Stimulated activated CD8-positive, alpha-beta memory T cell treated with anti-CD3 and anti-CD28 coated beads, Interleukin-4, amount 100 ng/mL, for 48 hours (primary cell): Measurements from ENCODE around the gene PI4KA.
"Not testable (repeated sequence)": the region's sequence is repeated elsewhere in the genome, so short reads cannot be mapped to it uniquely, and the experiment has no call there.

Experiments
- DNase-seq: peaks from one replicate; pipeline ENCODE4 v3.0.0-alpha.2; 2020

PI4KA gene

DNA sequence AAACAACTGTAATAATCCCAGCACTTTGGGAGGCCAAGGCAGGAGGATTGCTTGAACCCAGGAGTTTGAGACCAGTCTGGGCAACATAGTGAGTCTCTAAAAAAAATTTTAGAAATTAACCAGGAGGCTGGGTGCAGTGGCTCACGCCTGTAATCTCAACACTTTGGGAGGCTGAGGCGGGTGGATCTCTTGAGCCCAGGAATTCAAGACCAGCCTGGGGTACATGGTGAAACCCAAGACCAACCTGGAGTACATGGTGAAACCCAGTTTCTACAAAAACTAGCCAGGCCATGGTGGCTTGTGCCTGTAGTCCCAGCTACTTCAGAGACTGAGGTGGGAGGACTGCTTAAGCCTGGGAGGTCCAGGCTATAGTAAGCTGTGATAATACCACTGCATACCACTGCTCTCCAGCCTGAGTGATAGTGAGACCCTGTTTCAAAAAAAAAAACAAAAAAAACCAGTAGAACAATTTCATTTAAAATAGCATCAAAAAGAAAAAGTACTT, 11.2 kb downstream of the PI4KA start:
- DNase-seq, result no peak

DNA sequence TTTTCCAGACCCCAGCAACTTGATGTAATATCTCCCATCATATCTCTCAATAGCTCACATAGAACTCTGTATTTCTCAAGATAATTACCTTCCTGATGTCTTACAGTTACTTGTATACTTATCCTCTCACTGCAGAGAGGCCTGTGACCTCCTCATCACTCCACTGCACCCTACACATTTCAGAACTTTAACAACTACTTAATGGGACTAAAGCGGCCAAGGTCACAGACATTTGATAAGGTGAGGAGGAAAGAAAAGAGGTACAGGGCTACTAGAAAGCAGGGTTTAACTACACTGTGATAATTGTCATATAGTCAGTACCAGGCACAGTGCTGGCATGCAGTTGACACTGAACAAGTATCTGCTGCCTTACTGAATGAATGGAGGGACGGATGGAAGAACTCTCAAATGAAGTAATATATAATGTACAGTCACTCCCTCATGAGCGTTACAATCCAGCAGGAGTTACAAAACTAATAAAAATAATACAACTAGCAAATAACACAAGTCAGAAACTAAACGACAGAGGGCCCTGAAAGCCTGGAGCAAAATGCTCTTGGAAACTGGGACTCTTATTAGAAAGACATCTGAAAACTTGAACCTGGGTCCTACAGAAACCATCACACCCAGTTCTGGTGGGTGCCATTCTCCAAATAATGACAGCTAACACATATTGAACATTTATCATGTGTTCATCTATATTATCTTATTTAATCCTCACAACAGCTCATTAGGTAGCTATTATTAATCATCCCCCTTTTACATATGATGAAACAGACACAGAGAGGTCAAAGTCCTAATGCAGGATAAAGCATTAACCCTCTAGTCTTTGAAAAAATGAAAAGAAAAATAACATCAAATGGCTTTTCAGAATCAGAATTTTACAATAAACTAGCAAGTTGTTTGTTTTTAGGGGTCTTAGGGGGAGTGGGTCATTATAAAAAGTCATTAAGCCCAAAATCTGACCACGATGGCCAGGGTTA, 14.3 kb downstream of the PI4KA start:
- DNase-seq, result no peak

DNA sequence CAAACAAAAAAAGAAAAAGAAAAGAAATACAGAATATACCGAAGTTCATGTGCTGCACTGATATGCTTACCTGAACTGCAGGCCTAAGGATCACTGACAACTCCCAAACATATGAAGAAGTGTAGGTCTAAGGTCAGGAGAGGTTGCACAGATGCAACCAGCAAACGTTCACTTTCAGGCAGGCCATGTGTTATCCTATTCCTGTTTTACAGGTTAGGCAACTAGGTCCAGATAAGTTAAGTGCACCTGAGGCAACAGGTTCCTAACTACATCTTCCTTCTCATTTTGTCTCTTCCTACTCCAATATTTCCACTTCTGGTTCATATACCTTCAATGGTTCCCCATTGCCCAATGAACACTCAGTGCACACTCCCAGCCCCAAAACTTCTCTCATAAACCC, 15.1 kb downstream of the PI4KA start:
- no peak for DNase-seq

DNA sequence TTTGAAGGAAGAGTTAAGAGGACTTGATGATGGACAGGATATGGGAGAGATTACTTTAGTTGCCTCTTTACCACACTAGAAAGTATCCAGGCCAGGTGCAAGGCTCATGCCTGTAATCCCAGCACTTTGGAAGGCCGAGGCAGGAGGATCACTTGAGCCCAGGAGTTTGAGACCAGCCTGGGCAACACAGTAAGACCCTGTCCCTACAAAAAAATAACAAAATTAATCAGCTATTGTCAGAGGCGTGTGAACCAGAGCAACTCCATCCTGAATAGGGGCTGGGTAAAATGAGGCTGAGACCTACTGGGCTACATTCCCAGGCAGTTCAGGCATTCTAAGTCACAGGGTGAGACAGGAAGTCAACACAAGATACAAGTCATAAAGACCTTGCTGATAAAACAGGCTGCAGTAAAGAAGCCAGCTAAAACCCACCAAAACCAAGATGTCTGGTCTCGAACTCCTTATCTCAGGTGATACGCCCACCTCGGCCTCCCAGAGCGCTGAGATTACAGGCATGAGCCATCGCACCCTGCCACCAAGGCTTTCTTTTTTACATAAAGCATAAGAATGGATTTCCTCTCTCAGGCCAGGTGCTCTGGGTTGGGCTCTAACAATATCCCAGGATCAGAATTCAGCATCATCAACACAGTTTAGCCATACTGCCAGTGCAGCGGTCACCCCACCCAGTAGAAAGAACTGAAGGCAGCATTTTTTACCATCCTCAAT, 17.8 kb downstream of the PI4KA start:
- peak; percentile 62 for DNase-seq

DNA sequence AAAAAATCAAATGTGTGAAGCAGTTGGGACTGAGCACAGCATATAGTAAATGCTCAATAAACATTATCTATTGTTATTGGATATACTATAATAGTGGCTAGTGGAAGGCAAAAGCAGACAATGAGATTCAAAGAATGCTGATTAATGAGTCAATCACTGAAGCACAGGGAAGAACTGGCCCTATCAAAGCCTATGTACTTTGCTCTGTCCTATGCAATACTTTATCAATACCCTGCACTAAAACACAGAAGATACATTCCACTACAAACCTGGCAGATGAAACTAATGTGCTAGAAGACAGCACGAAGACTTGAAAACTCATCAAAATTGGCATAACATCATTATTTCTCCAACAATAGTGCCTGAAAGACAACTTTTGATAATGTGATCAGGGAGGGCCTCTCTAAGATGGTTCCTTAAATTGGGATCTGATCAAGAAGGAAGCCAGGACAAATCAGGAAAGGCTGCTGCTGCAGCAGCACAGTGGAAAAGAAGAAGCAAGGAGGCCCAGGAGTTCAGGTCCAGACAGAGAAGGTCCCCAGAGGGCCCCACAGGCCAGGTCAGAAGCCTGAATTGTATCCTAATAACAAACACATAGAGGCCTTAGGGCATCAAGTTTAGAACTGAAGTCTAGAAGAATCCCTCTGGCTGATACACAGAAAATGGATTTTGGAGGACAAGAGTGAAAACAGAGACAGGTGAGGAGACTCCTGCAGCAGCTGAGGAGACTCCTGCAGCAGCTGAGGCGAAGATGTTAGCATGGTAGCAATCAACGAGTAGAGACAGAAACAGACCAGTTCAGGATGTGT, 18.6 kb downstream of the PI4KA start:
- no peak for DNase-seq

DNA sequence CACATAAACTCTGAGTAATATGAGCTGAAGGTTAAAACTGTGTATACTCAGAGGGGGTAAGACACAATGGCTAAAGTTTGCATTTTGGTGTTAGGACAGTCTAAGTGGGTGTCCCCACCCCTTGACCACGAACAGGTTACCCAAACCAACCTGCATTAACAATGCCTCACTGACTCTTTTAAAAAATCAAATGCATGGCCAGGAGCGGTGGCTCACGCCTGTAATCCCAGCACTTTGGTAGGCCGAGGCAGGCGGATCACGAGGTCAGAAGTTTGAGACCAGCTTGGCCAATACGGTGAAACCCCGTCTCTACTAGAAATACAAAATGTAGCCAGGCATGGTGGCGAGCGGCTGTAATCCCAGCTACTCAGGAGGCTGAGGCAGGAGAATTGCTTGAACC, 19.3 kb downstream of the PI4KA start:
- DNase-seq, result not testable (repeated sequence)

DNA sequence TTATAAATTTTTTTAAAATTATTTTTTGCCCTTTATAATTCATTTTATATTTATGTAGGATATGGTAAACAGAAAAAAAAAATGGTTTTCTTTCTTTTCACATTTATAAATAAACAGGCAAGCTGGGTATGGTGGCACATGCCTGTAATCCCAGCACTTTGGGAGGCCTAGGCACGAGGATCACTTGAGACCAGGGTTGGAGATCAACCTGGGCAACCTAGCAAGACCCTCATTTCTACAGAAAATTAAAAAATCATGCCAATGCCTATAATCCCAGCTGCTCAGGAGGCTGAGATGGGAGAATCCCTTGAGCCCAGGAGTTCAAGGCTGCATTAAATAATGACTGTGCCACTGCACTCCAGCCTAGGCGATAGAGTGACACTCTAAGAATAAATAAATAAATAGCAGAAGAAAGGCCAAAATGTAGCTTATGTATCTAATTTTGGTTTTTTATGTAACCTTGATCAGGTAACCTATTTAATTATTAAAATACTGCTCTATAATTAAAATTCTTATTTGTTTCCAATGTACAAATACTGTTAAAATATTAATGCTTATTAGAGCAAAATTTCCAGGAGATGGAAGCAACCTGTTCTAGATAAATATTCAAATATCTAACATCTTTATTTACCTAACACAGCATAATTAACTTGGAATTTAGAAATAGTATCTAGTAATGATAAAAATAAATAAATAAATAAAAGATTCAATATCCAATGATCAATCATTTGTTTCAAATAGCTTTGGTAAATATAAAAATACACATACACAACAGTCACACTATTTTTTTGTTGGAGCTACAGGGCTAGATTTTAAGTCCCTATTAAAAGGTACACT, 21.4 kb downstream of the PI4KA start:
- DNase-seq, result no peak

DNA sequence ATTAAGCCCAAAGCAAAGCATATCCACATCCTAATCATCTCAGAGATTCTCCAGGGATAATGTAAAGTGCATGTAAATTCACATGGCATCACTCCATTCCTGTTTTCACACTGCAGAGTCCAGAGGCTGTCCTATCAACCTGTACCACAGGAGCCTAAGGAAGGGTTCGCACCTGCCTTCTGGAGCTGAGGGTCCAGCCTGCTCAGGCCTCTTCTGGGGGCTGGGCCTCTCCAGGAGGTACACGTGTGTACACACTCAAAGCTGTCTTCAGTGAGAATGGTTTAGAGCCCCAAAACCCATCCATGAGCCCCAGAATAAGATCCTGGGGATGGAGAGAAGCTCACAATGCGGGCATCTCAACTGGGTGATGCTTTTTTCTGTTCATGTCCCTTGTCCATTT, 23.9 kb downstream of the PI4KA start:
- no peak for DNase-seq

DNA sequence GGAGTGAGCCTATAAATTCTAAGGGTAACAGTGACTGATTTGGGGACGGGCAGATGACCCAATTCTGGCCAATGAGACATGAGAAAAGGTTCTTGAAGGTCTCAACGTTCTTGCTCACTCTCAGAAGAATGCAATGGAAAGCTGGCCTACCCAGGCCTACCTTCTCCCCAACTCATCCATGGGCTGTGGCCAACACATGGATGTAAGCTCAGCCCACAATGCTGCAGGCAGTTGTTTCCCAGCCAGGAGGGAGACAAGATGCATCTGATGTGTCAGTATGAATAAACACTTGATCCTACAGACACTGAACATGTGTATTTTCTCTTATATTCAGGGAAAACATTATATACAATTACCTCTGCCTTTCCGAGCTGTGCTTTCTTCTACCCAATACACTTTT, 24.4 kb downstream of the PI4KA start:
- no peak for DNase-seq

DNA sequence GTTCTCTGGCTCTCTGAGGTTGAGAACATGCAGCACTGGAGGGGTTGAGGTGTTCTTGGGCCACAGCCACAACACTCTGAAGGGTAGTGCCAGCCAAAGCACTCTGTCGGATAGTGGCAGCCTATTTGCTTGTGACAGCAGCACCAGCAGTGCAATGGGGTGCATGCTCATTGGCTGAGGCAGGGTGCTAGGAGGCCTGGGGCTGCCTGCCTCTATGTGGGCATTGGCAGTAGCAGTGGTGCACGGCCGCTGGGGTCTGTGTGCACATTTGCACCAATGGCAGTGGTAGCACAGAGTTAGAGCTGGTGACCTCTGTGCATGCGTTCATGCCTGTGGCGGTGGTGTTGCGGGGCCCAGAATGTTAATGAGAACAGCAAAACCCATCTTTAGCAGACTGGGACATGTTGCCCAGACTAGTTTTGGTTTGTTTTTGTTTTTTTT, 25.4 kb downstream of the PI4KA start:
- DNase-seq, result no peak

DNA sequence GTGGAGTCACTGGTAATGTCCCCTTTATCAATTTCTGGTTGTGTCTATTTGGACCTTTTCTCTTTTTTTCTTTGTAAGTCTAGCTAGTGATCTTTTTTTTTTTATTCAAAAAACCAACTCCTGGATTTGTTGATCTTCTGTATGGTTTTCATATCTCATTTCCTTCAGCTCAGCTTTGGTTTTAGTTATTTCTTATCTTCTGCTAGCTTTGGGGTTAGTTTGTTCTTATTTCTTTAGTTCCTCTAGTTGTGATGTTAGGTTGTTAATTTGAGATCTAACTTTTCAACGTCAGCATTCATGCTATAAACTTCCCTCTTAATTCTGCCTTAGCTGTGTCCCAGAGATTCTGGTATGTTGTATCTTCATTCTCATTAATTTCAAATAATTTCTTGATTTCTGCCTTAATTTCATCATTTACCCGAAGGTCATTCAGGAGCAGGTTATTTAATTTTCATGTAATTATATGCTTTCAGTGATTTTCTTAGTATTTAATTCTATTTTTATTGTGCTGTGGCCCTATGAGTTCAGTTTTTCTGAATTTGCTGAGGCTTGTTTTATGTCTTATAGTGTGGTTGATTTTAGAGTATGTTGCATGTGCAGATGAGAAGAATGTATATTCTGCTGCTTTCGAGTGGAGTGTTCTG, 29.0 kb downstream of the PI4KA start:
- DNase-seq, result no peak

DNA sequence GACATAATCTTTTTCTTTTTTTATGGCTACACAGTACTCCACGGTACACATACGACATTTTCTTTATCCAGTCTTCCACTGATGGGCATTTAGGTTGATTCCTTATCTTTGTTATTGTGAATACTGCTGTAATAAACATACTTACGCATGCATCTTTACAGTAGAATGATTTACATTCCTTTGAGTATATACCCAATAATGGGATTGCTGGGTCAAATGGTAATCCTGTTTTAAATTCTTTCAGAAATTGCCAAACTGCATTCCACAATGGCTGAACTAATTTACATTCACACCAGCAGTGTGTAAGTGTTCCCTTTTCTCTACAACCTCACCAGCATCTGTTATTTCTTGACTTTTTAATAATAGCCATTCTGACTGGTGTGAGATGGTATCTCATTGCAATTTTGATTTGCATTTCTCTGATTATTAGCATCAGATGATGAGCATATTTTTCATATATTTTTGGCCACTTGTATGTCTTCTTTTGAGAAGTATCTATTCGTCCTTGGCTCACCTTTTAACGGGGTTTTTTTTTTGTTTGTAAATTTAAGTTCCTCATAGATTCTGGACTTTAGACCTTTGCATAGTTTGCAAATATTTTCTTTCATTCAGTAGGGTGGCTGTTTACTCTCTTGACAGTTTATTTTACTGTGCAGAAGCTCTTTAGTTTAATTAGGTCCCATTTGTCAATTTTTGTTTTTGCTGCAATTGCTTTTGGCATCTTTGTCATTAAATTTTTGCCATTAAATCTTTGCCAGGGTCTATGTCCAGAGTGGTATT, 32.0 kb downstream of the PI4KA start:
- DNase-seq, result not testable (repeated sequence)

DNA sequence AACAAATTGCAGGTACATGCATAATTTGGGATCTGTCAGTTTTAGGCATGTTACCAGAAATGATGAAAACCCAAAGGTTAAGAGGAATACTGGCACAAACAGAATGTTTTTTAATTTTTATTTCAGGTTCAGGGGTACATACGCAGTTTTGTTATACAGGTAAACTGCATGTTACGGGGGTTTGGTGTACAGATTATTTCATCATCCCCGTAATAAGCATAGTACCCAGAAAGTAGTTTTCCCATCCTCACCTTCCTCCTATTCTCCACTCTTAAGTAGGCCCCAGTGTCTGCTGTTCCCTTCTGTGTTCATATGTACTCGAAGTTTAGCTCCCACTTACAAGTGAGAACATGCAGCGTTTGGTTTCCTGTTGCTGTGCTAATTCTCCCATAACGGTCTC, 33.0 kb downstream of the PI4KA start:
- DNase-seq, result no peak

DNA sequence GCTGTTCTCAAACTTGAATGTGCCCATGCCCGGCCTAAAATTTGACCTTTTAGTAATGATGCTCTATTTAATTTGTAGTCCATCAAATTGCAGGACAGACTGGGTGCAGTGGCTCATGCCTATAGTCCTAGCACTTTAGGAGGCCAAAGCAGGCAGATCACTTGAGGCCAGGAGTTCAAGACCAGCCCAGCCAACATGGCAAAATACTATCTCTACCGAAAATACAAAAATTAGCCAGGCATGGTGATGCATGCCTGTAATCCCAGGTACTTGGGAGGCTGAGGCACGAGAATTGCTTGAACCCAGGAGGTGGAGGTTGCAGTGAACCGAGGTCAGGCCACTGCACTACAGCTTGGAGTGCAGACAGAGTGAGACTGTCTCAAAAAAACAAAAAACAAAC, 33.4 kb downstream of the PI4KA start:
- not testable (repeated sequence) for DNase-seq

DNA sequence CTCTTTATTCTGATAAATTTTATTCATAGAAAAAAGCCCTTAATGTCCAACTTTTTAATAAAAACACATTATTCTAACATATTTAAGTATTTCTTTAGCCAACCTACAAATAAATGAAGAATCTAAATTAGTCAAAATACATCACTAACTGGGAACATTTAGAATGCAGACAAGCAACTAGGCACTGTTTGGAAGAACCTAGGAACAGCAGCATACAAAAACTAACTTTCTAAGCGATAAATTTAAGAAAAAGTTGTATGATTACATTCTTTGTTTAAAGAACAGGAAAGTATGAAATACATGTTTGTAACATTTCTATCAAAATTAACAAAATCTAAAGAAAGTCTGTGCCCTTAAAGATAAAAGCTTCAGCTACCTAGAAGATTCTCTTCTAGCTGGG, 35.3 kb downstream of the PI4KA start:
- no peak for DNase-seq

DNA sequence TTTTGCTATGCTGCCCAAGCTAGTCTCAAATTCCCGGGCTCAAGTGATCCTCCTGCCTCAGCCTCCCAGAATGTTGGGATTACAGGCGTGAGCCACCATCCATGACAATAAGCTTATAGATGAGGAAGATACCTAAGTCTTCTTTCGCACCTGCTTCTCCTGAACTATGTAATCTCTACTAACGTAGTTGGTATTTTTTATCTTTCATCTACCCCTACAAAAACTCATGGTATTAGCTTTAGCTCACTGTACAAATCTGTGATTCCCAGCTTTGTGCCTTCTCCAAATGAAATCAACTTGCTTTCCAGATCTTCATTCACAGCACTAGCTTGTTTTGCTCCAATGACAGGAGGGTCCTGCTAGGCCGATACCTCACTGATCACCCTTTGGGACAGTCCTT, 36.4 kb downstream of the PI4KA start:
- no peak for DNase-seq

DNA sequence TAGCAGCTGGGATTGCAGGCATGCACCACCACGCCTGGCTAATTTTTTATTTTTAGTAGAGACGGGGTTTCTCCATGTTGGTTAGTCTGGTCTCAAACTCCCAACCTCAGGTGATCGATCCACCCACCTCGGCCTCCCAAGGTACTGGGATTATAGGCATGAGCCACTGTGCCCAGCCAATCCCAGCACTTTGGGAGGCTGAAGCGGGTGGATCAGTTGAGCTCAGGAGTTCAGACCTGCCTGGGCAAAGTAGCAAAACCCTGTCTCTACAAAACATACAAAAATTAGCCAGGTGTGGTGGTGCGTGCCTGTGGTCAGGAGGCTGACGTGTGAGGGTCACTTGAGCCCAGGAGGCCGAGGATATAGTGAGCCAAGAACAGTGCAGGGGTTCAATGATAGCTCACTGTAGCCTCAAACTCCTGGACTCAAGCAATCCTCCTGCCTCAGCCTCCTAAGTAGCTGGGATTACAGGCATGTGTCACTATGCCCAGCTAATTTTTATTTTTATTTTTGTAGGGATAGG, 36.8 kb downstream of the PI4KA start:
- DNase-seq, result not testable (repeated sequence)

DNA sequence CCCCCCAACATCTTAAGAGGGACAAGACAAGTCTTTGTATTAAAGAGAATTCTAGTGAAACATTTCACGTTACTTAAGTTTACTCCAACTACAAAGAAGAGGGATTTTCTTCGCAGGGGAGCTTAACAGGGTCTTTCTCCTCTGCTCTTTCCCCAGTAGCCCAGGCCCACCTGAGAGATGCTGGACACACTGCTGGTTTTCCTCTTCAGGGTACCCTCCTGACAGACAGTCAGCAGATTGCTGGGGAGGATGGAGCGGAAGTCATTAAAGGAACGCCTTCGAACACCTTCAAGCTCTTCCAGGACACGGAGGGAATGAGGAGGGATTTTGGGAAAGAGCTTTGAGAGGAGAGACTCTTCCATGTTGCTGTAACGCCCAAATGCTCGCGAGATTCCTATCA, 39.1 kb downstream of the PI4KA start:
- DNase-seq, result no peak

DNA sequence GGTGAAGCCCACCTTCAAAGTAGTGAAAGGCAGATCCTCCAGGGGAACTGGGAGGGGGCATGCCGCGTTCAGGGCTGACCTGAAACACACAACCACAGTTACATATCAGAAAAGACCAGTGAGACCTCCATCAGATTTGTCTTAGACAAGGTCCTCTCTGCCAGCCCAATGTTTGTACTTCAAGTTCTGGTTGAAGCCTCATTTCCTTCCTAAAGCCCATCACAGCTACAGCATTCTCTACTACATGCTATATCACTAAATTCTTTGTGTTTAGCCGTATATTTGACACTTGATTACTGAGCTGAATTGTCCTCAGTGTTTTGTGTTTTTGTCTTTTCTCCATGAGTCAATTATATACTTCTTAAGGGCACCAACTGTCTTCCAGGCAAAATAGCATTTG, 40.1 kb downstream of the PI4KA start:
- DNase-seq, result no peak

DNA sequence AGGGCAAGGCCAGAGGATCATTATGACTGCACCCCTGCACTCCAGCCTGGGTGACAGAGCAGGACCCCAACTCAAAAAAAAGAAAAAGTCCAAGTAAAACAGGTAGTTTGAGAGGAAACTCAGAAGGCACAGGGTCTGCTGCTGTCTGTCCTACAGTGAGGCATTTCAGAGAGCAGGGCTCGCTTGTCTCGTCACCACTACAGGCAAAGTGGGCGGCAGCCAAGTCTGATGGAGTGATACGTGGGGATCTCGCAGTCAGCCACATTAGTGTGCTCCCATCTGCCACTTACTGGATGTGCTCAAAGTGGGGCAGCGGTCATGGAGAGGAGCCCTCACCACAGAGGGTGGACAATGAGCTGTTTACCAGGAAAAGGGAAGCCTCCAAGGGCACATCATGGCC, 42.1 kb downstream of the PI4KA start:
- DNase-seq, result no peak
